ENCODE results near the gene SAMD15. TPM values are rescaled to one million over a fixed set of nuclear protein-coding genes. Genes with fewer than 3 reads are reported as not detected.

SAMD15 gene
- total RNA-seq, 4 donors from 2014 or later: 0.11 TPM; not detected in 3

DNA sequence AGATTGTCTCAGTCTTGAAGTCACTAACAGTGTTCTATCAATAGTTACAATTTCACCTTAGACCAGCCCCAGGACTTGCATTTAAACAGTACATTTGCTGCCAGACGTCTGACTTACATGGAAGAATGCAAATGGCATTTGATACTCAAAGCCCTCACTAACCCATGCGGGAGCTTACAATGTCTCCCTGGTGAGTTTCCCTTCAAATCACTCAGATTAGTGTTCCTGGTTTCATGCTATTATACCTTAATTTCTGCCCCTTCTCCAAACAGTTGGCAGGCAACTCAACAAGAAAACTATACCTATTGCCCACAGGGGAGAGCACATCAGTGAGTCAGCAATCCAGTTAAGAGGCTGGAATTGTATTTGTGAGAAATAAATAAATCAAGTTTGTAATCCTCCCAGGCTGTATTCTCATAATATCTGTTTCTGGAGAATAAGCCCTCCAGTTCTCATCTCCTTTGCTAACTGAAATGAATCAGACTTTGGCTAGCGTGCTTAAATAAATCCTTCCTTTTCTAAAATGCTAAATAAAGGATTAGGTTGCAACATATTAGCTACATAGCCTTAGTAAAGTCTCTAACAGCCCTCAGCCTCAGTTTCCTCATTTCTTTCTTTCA is 32.7 kb upstream of the SAMD15 start:
- DNase-seq (no peak), ATAC-seq (no peak)
- H3K27me3 ChIP-seq: no peaks in the 10 kb centered on the region
- H3K4me1 ChIP-seq: peaks cover 6 to 10% of the 10 kb centered on the region in 2 donors
- no peak overlapping the region for H3K27ac ChIP-seq
- intact Hi-C loops (cut with DNase I; ENCODE audit: low total_unique reads): no loop called here
- no peaks in the 10 kb centered on the region for H3K9me3 ChIP-seq
- H3K36me3 ChIP-seq: peaks cover 0 to 8% of the 10 kb centered on the region in 2 donors
- TF ChIP-seq, protein P1, sequence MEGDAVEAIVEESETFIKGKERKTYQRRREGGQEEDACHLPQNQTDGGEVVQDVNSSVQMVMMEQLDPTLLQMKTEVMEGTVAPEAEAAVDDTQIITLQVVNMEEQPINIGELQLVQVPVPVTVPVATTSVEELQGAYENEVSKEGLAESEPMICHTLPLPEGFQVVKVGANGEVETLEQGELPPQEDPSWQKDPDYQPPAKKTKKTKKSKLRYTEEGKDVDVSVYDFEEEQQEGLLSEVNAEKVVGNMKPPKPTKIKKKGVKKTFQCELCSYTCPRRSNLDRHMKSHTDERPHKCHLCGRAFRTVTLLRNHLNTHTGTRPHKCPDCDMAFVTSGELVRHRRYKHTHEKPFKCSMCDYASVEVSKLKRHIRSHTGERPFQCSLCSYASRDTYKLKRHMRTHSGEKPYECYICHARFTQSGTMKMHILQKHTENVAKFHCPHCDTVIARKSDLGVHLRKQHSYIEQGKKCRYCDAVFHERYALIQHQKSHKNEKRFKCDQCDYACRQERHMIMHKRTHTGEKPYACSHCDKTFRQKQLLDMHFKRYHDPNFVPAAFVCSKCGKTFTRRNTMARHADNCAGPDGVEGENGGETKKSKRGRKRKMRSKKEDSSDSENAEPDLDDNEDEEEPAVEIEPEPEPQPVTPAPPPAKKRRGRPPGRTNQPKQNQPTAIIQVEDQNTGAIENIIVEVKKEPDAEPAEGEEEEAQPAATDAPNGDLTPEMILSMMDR (IDR thresholded peaks at IDR 0.05 in 4 of 5, conservative IDR thresholded peaks at IDR 0.05 in 1 of 5): no peak
- no peak for TF ChIP-seq POLR2A (IDR thresholded peaks at IDR 0.05)
- H3K4me3 ChIP-seq: no peak overlapping the region
- in situ Hi-C loops (cut with MboI; ENCODE audit: low sequenced_read_pairs in 4 of 4): no loop called here

- peaks cover 6 to 10% of the 10 kb centered on the region in 2 donors for H3K4me1 ChIP-seq
- no peak for ATAC-seq
- H3K36me3 ChIP-seq: peaks cover 0 to 3% of the 10 kb centered on the region in 2 donors
- no peak overlapping the region for H3K4me3 ChIP-seq
- in situ Hi-C loops (cut with MboI; ENCODE audit: low sequenced_read_pairs in 4 of 4) (no loop called here), intact Hi-C loops (cut with DNase I; ENCODE audit: low total_unique reads) (no loop called here)
- DNase-seq: no peak
- H3K9me3 ChIP-seq: no peaks in the 10 kb centered on the region
- H3K27ac ChIP-seq: no peak overlapping the region
- H3K27me3 ChIP-seq: no peaks in the 10 kb centered on the region
- TF ChIP-seq POLR2A (IDR thresholded peaks at IDR 0.05): no peak
- TF ChIP-seq, protein P1 (IDR thresholded peaks at IDR 0.05 in 4 of 5, conservative IDR thresholded peaks at IDR 0.05 in 1 of 5): no peak
These were observed 30.7 kb upstream of the SAMD15 start for GRCh38 chr14:77346495-77346894.

DNA sequence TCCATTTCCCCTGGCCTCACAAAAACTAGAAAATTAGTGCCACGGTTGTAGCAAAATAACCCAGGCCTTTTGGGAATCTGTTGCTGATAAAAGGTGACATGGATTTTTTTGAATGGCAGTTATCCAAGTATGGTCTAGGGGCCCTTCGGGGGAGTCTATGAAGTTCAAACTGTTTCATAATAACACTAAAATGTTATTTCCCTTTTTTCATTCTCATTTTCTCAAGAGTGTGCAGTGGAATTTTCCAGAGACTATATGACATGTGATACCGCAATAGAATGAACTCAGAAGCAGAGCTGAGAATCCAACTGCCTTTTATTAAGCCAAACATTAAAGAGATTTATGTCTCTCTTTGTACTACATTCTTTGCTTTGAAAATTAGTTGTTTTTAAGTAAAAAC is 29.4 kb upstream of the SAMD15 start:
- TF ChIP-seq POLR2A (IDR thresholded peaks at IDR 0.05): no peak
- TF ChIP-seq, protein P1 (IDR thresholded peaks at IDR 0.05 in 4 of 5, conservative IDR thresholded peaks at IDR 0.05 in 1 of 5): no peak
- H3K27me3 ChIP-seq: no peaks in the 10 kb centered on the region
- H3K36me3 ChIP-seq: no peaks in the 10 kb centered on the region
- ATAC-seq (no peak), DNase-seq (no peak)
- no peaks in the 10 kb centered on the region for H3K9me3 ChIP-seq
- no peak overlapping the region for H3K4me3 ChIP-seq
- in situ Hi-C loops (cut with MboI; ENCODE audit: low sequenced_read_pairs in 4 of 4) (no loop called here), intact Hi-C loops (cut with DNase I; ENCODE audit: low total_unique reads) (no loop called here)
- peaks cover 6 to 10% of the 10 kb centered on the region in 2 donors for H3K4me1 ChIP-seq
- H3K27ac ChIP-seq: no peak overlapping the region

DNA sequence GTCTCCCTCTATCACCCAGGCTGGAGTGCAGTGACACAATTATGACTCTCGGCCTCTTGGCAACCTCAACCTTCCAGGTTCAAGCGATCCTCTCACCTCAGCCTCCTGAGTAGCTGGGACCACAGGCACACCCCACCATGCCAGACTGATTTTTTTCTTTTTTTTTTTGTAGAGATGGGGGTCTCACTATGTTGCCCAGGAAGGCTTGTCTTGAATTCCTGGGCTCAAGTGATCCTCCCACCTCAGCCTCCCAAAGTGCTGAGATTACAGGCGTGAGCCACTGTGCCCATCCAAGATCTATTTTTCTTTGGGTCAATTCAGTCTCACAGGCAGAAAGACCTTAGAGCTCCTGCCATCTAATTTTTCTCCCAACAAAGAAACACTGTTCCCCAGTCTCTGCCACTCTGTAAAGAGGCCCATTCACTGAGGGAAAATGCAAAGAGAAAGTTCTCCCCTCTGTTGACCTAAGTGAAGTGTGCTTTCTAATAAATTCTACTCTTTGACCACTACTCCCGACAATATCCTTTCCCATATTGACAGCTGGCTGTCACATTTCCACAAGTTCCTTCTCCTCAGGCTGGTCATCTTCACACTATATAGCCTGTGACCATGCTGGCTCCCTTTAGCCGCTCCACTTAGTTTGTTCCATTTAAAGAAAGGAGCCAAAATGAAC is 23.6 kb upstream of the SAMD15 start:
- no peak overlapping the region for H3K4me3 ChIP-seq
- no peak overlapping the region for H3K27ac ChIP-seq
- H3K9me3 ChIP-seq: no peaks in the 10 kb centered on the region
- TF ChIP-seq POLR2A (IDR thresholded peaks at IDR 0.05): no peak
- TF ChIP-seq, protein P1 (IDR thresholded peaks at IDR 0.05 in 4 of 5, conservative IDR thresholded peaks at IDR 0.05 in 1 of 5): no peak
- H3K36me3 ChIP-seq: no peaks in the 10 kb centered on the region
- H3K4me1 ChIP-seq: no peaks in the 10 kb centered on the region
- H3K27me3 ChIP-seq: no peaks in the 10 kb centered on the region
- intact Hi-C loops (cut with DNase I; ENCODE audit: low total_unique reads) (no loop called here), in situ Hi-C loops (cut with MboI; ENCODE audit: low sequenced_read_pairs in 4 of 4) (no loop called here)
- DNase-seq: no peak
- no peak for ATAC-seq
